WI38 (cell line): Measurements from ENCODE around the gene PRR23B.

Experiments
- H3K4me3 ChIP-seq: 2 replicates; pipeline ENCODE4 v1.5.1; 2011; ENCODE audit warnings: low read depth, mild to moderate bottlenecking, control low read depth, low read length
- CTCF ChIP-seq: IDR thresholded peaks from 2 replicates; pipeline ENCODE4 v1.5.1; 2012; ENCODE audit warnings: low read depth, mild to moderate bottlenecking, control low read depth, low read length

PRR23B gene

GRCh38 chr3:138971766-138972320 is 48.9 kb downstream of the PRR23B start:
- H3K4me3 ChIP-seq: no peak overlapping the region
- no peak for TF ChIP-seq CTCF
